ENCODE measurements around the gene DHX57. TPM values are rescaled to one million over a fixed set of nuclear protein-coding genes. Genes with fewer than 3 reads are reported as not detected.
"Not testable (repeated sequence)": the region's sequence is repeated elsewhere in the genome, so short reads cannot be mapped to it uniquely, and the experiment has no call there.

DHX57 gene
- total RNA-seq, 1 donor from 2014 or later: 27.0 TPM

GRCh38 chr2:38763728-38764127 lies 112.0 kb downstream of the DHX57 start:
- Mint-ChIP-seq H3K4me1 (ENCODE audit: unreplicated experiment) (no peaks in the 10 kb centered on the region), H3K4me3 (ENCODE audit: unreplicated experiment) (no peak overlapping the region), H3K36me3 (ENCODE audit: low read depth, unreplicated experiment) (no peaks in the 10 kb centered on the region), H3K9me3 (ENCODE audit: unreplicated experiment) (no peaks in the 10 kb centered on the region), H3K27me3 (ENCODE audit: unreplicated experiment) (no peaks in the 10 kb centered on the region), H3K27ac (ENCODE audit: unreplicated experiment) (no peak overlapping the region)
- TF ChIP-seq CTCF (IDR thresholded peaks at IDR 0.05; ENCODE audit: unreplicated experiment): no peak
- DNase-seq (ENCODE audit: low spot score): no peak

- H3K4me3 Mint-ChIP-seq (ENCODE audit: unreplicated experiment): no peak overlapping the region
- no peak overlapping the region for H3K27ac Mint-ChIP-seq (ENCODE audit: unreplicated experiment)
- no peaks in the 10 kb centered on the region for H3K27me3 Mint-ChIP-seq (ENCODE audit: unreplicated experiment)
Measured at GRCh38 chr2:38763228-38763627, 112.5 kb downstream of the DHX57 start.

GRCh38 chr2:38755891-38756290 lies 119.8 kb downstream of the DHX57 start:
- peaks cover 11% of the 10 kb centered on the region for H3K4me1 Mint-ChIP-seq (ENCODE audit: unreplicated experiment)
- not testable (repeated sequence) for H3K9me3 Mint-ChIP-seq (ENCODE audit: unreplicated experiment); H3K27ac Mint-ChIP-seq (ENCODE audit: unreplicated experiment); H3K36me3 Mint-ChIP-seq (ENCODE audit: low read depth, unreplicated experiment); DNase-seq (ENCODE audit: low spot score); H3K4me3 Mint-ChIP-seq (ENCODE audit: unreplicated experiment)
- peaks cover 13% of the 10 kb centered on the region for H3K27me3 Mint-ChIP-seq (ENCODE audit: unreplicated experiment)

More at GRCh38 chr2:38763228-38763627, 112.5 kb downstream of the DHX57 start:
- H3K9me3 Mint-ChIP-seq (ENCODE audit: unreplicated experiment): no peaks in the 10 kb centered on the region
- H3K4me1 Mint-ChIP-seq (ENCODE audit: unreplicated experiment): no peaks in the 10 kb centered on the region
- no peaks in the 10 kb centered on the region for H3K36me3 Mint-ChIP-seq (ENCODE audit: low read depth, unreplicated experiment)
- no peak for TF ChIP-seq CTCF (IDR thresholded peaks at IDR 0.05; ENCODE audit: unreplicated experiment)
- DNase-seq (ENCODE audit: low spot score): no peak

- H3K4me1 Mint-ChIP-seq (ENCODE audit: unreplicated experiment): peaks cover 19% of the 10 kb centered on the region
- no peak overlapping the region for H3K4me3 Mint-ChIP-seq (ENCODE audit: unreplicated experiment)
- TF ChIP-seq CTCF (IDR thresholded peaks at IDR 0.05; ENCODE audit: unreplicated experiment): no peak
- H3K27ac Mint-ChIP-seq (ENCODE audit: unreplicated experiment): no peak overlapping the region
- H3K9me3 Mint-ChIP-seq (ENCODE audit: unreplicated experiment): no peaks in the 10 kb centered on the region
- peaks cover 15% of the 10 kb centered on the region for H3K36me3 Mint-ChIP-seq (ENCODE audit: low read depth, unreplicated experiment)
- no peak for DNase-seq (ENCODE audit: low spot score)
- peaks cover 13% of the 10 kb centered on the region for H3K27me3 Mint-ChIP-seq (ENCODE audit: unreplicated experiment)
Measured at GRCh38 chr2:38754506-38754905, 121.2 kb downstream of the DHX57 start.

- Mint-ChIP-seq H3K36me3 (ENCODE audit: low read depth, unreplicated experiment) (peaks cover 16% of the 10 kb centered on the region), H3K4me1 (ENCODE audit: unreplicated experiment) (peaks cover 22% of the 10 kb centered on the region), H3K9me3 (ENCODE audit: unreplicated experiment) (no peaks in the 10 kb centered on the region)
Measured at GRCh38 chr2:38754049-38754448, 121.7 kb downstream of the DHX57 start.

More at GRCh38 chr2:38754049-38754448, 121.7 kb downstream of the DHX57 start:
- H3K4me3 Mint-ChIP-seq (ENCODE audit: unreplicated experiment): no peak overlapping the region
- no peak for DNase-seq (ENCODE audit: low spot score)
- no peak overlapping the region for H3K27ac Mint-ChIP-seq (ENCODE audit: unreplicated experiment)
- no peak for TF ChIP-seq CTCF (IDR thresholded peaks at IDR 0.05; ENCODE audit: unreplicated experiment)
- peaks cover 13% of the 10 kb centered on the region for H3K27me3 Mint-ChIP-seq (ENCODE audit: unreplicated experiment)

Measured in endothelial cell (in vitro differentiated cells).